Tibial nerve (tissue), 4 donors: ENCODE results near the gene KRTAP10-6. TPM values are rescaled to one million over a fixed set of nuclear protein-coding genes. Genes with fewer than 3 reads are reported as not detected.
A peak's percentile ranks its signal among the peaks of the same experiment; 100 is the strongest.

ENCODE experiments used
- DNase-seq, 2 donors: peaks; one replicate each; pipeline ENCODE4 v3.0.0-alpha.2; 2019; ENCODE audit warnings: low spot score in 2 of 2
- H3K27ac ChIP-seq, 4 donors: fragments of 200-600 bp; sonication (generic) in 3 of 4; one replicate each; pipeline ENCODE4 v1.5.1; 2017 to 2019; ENCODE audit warnings: mild to moderate bottlenecking in 1 of 4
- H3K27me3 ChIP-seq, 2 donors: fragments of 200-600 bp; sonication (generic) in 1 of 2; one replicate each; pipeline versions ENCODE4 v1.5.1 to v1.6.0; 2017 to 2019
- H3K36me3 ChIP-seq, 3 donors: fragments of 200-600 bp; sonication (generic); one replicate each; pipeline ENCODE4 v1.5.1; 2018 to 2019
- H3K4me1 ChIP-seq, 4 donors: fragments of 200-600 bp; sonication (generic) in 3 of 4; one replicate each; pipeline ENCODE4 v1.5.1; 2017 to 2019
- H3K4me3 ChIP-seq, 4 donors: fragments of 200-600 bp; sonication (generic) in 3 of 4; one replicate each; pipeline ENCODE4 v1.5.1; 2017 to 2019; ENCODE audit warnings: mild to moderate bottlenecking in 1 of 4, moderate library complexity in 1 of 4
- H3K9me3 ChIP-seq, 4 donors: fragments of 200-600 bp; sonication (generic) in 3 of 4; one replicate each; pipeline ENCODE4 v1.5.1; 2017 to 2019
- EP300 ChIP-seq, 2 donors: sonication (generic); formaldehyde crosslinking; IDR thresholded peaks; one replicate each; pipeline ENCODE4 v1.6.1; 2017; ENCODE audit warnings: antibody characterized with exemption in 2 of 2, mild to moderate bottlenecking in 1 of 2
- POLR2A ChIP-seq, 2 donors: fragments of 450-650 bp; IDR thresholded peaks; one replicate each; pipeline ENCODE4 v1.6.1; 2017; ENCODE audit warnings: antibody characterized with exemption in 2 of 2, mild to moderate bottlenecking in 2 of 2, moderate library complexity in 2 of 2
- WGBS, 2 donors: methylation state at CpG; one replicate each; pipeline ENCODE4 v1.1.5; 2018; 5-methylcytosine and 5-hydroxymethylcytosine counted together
- total RNA-seq, 4 donors: library from RNA; depleted of rRNA; stranded (reverse); fragments of >200 nt; gene quantifications; one replicate each; pipeline ENCODE4 v1.1.0, GENCODE V29; 2016
- TF ChIP-seq, protein P1 (sequence below), 5 experiments: fragments of 200-600 bp in 3 of 5; fragments of 450-650 bp in 2 of 5; sonication (generic) in 3 of 5; IDR thresholded peaks; one replicate each; pipeline ENCODE4 v1.5.1; 2016 to 2019; ENCODE audit warnings: antibody characterized with exemption in 5 of 5, mild to moderate bottlenecking in 3 of 5, moderate library complexity in 2 of 5

The KRTAP10-6 gene
- total RNA-seq, 4 donors from 2014 or later: not detected

DNA sequence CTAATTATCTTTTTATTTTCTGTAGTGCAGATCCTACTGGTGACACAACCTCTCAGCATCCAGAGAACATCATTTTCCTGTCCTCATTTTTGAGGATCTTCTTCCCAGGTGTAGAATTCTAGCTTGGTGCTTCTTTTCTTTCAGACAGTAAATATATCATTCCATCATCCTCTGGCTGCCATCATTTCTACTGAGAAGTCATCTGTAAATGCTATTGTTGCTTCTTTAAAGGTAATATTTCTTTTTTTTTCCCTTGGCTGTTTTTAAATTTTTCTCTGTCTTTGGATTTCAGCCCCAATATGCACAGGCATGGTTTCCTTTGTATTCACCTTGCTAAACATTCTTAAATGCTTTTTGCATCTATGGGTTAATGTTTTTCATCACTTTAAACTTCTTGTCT lies 31.3 kb upstream of the KRTAP10-6 start:
- no peak overlapping the region for H3K27ac ChIP-seq
- DNase-seq: no peak
- H3K4me3 ChIP-seq: no peak overlapping the region
- H3K4me1 ChIP-seq: no peaks in the 10 kb centered on the region
- TF ChIP-seq EP300 (IDR thresholded peaks at IDR 0.05): no peak
- TF ChIP-seq POLR2A (IDR thresholded peaks at IDR 0.05): no peak
- TF ChIP-seq, protein P1, sequence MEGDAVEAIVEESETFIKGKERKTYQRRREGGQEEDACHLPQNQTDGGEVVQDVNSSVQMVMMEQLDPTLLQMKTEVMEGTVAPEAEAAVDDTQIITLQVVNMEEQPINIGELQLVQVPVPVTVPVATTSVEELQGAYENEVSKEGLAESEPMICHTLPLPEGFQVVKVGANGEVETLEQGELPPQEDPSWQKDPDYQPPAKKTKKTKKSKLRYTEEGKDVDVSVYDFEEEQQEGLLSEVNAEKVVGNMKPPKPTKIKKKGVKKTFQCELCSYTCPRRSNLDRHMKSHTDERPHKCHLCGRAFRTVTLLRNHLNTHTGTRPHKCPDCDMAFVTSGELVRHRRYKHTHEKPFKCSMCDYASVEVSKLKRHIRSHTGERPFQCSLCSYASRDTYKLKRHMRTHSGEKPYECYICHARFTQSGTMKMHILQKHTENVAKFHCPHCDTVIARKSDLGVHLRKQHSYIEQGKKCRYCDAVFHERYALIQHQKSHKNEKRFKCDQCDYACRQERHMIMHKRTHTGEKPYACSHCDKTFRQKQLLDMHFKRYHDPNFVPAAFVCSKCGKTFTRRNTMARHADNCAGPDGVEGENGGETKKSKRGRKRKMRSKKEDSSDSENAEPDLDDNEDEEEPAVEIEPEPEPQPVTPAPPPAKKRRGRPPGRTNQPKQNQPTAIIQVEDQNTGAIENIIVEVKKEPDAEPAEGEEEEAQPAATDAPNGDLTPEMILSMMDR (IDR thresholded peaks at IDR 0.05): no peak
- peaks cover 0 to 50% (median 9%) of the 10 kb centered on the region in 4 donors for H3K9me3 ChIP-seq
- peaks cover 0 to 12% of the 10 kb centered on the region in 2 donors for H3K27me3 ChIP-seq
- no peaks in the 10 kb centered on the region for H3K36me3 ChIP-seq

DNA sequence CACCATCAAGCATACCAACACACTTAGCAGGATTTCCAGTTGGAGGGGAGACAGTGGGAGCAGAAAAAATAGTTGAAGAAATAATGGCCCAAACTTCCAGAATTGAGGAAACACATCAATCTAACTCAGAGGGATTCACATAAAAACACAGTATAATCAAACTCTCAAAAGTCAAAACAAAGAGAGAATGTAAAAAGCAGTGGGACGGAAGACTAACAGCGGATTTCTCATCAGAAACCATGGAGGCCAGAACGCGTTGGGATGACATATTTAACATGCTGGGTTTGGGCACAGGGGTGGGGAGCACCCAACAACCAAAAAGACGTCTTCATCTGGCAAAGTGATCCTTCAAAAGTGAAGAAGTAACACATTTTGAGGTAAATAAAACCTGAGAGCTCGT lies 27.6 kb upstream of the KRTAP10-6 start:
- no peak overlapping the region for H3K4me3 ChIP-seq

DNA sequence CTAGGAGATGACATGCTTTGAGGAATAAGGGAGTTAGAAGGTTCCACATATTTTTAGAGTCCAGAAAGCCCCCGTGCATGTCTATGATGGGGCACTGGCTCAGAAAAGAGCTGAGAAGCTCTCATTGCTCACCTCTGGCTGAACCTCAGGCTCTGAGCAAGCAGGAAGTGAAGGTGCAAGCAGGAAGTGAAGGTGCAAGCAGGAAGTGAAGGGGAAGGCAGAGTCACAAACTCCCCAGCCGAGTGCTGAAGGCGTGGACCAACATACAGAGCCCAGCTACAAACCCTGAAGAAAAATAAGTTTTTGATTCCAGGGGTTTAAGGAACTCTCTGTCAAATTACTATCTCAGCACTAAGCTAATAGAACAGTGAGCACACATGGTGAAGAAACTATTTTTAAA lies 26.6 kb upstream of the KRTAP10-6 start:
- Histone ChIP-seq H3K9me3 (peaks cover 0 to 32% (median 5%) of the 10 kb centered on the region in 4 donors), H3K4me3 (no peak overlapping the region), H3K27me3 (no peaks in the 10 kb centered on the region), H3K27ac (peak overlapping the region in 1 of 4 donors; percentile 12), H3K4me1 (no peaks in the 10 kb centered on the region), H3K36me3 (no peaks in the 10 kb centered on the region)
- 59 to 70% methylated on average over 3 of the region's 3 CpGs for WGBS, 2 donors
- no peak for DNase-seq
- no peak for TF ChIP-seq POLR2A (IDR thresholded peaks at IDR 0.05)
- no peak for TF ChIP-seq EP300 (IDR thresholded peaks at IDR 0.05)
- TF ChIP-seq, protein P1 (IDR thresholded peaks at IDR 0.05): no peak

More for the DNA sequence above, 27.6 kb upstream of the KRTAP10-6 start:
- no peak overlapping the region for H3K27ac ChIP-seq
- H3K36me3 ChIP-seq: no peaks in the 10 kb centered on the region
- no peak for DNase-seq
- WGBS, 2 donors: 84 to 86% methylated on average over 6 of the region's 6 CpGs
- H3K4me1 ChIP-seq: no peaks in the 10 kb centered on the region
- H3K9me3 ChIP-seq: peaks cover 0 to 42% (median 9%) of the 10 kb centered on the region in 4 donors
- TF ChIP-seq POLR2A (IDR thresholded peaks at IDR 0.05) (no peak), EP300 (IDR thresholded peaks at IDR 0.05) (no peak)
- TF ChIP-seq, protein P1 (IDR thresholded peaks at IDR 0.05): no peak
- H3K27me3 ChIP-seq: no peaks in the 10 kb centered on the region

DNA sequence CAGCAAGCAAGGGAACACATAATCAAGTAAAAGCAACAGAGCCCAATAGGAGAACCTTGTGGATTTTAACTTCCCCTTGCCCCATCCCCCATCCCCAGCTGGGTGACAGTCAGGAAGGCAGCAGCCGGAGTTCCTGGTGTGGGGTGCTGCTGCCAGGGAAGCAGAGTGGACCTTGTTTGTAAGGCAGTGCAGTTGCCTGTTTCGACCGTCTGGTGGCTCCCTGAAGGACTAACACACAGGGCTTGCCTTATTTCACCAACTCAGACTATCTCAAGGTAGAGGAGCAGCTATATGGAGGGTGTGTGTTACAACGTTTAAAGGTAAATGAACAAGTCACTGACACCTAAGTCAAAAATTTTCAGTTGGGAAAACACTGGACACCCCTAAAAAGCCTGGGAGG lies 26.2 kb upstream of the KRTAP10-6 start:
- no peaks in the 10 kb centered on the region for H3K4me1 ChIP-seq
- TF ChIP-seq, protein P1 (IDR thresholded peaks at IDR 0.05): no peak
- TF ChIP-seq POLR2A (IDR thresholded peaks at IDR 0.05): no peak
- no peak for TF ChIP-seq EP300 (IDR thresholded peaks at IDR 0.05)
- H3K36me3 ChIP-seq: no peaks in the 10 kb centered on the region
- DNase-seq: peak in 1 of 2 donors; percentile 25
- H3K27me3 ChIP-seq: no peaks in the 10 kb centered on the region
- H3K27ac ChIP-seq: peak overlapping the region in 1 of 4 donors; percentile 12
- WGBS, 2 donors: 10 to 23% methylated on average over 4 of the region's 4 CpGs
- peaks cover 0 to 28% (median 3%) of the 10 kb centered on the region in 4 donors for H3K9me3 ChIP-seq
- no peak overlapping the region for H3K4me3 ChIP-seq

DNA sequence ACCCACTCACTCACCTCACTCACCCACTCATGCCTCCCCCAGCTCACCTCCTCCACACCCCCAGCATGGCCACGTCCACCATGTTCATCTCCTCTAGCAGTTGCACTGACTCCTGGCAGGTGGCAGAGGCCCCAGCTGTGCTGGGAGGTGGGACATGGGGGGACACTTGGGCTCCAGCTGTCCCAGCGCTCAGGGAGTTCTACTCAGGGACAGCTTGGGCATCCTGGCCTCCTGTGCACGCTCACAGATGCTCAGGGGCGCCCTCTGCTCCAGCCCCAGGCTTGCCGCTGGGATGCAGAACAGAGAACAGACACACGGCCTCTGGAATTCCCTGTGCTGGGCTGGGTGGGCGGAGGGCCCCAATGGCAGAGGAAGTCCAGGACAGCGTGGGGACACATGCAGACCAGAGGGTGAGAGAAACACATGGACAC lies 24.8 kb upstream of the KRTAP10-6 start:
- no peaks in the 10 kb centered on the region for H3K4me1 ChIP-seq
- H3K27ac ChIP-seq: no peak overlapping the region
- H3K27me3 ChIP-seq: no peaks in the 10 kb centered on the region
- TF ChIP-seq EP300 (IDR thresholded peaks at IDR 0.05): no peak
- TF ChIP-seq, protein P1 (IDR thresholded peaks at IDR 0.05): no peak
- no peak for TF ChIP-seq POLR2A (IDR thresholded peaks at IDR 0.05)
- no peaks in the 10 kb centered on the region for H3K36me3 ChIP-seq
- no peak overlapping the region for H3K4me3 ChIP-seq
- peaks cover 0 to 21% (median 2%) of the 10 kb centered on the region in 4 donors for H3K9me3 ChIP-seq
- 30 to 41% methylated on average over 7 to 8 of the region's 8 CpGs for WGBS, 2 donors
- no peak for DNase-seq
